ENCODE measurements around the gene TNF.
"Not testable (repeated sequence)": the region's sequence is repeated elsewhere in the genome, so short reads cannot be mapped to it uniquely, and the experiment has no call there.

The TNF gene

GRCh38 chr6:31588871-31589650 is 13.7 kb downstream of the TNF start:
- DNase-seq, result no peak

GRCh38 chr6:31590691-31591090 is 15.3 kb downstream of the TNF start:
- not testable (repeated sequence) for DNase-seq

DNA sequence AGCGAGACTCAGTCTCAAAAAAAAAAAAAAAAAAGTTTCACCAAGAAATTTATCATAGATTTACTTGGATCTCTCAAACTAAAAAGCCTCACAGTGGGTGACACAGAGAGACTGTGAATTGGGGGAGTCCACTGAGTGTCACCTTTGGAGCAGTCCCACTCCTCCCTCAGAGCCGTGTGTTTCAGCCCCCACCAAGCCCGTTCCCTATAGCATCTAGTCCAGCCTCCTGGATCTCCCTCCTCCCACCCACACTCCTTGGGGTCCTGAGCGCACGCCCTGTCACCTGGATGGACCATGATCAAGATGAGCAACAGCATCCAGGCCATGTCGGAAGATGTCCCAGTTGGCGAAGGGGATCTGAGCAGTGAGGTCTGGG is 17.0 kb downstream of the TNF start:
- no peak for DNase-seq

DNA sequence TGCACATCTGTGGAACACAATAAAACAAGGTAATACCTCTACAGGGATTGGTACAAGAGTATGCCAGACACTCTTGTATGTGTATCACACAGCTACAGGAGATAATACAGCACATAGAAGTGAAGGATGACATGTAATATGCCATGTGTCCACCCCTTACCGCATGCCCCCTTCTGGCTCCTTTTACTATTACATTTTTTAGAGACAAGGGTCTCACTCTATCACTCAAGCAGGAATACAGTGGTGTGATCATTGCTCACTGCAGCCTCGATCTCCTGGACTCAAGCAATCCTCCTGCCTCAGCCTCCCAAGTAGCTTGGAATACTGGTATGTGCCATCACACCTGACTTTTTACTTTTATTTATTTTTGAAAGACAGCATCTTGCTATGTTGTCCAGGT is 21.6 kb downstream of the TNF start:
- no peak for DNase-seq

DNA sequence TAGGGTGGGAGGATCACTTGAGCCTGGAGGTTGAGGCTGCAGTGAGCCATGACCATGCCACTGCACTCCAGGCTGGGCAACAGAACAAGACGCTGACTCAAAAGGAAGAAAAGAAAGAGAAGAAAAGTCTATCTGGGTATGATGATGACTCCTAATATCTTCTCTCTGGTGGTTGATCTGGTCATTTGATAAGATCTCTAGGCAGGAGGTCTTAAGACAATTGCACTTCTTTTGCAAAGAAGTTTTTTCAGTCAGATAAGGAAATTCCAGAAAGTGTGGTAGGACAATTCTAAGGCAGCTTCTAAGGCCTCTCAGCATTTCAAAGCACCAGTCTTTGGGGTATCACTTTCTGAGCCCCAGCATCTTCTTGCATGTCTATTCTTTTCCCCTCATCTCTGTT is 32.0 kb downstream of the TNF start:
- DNase-seq, result no peak

DNA sequence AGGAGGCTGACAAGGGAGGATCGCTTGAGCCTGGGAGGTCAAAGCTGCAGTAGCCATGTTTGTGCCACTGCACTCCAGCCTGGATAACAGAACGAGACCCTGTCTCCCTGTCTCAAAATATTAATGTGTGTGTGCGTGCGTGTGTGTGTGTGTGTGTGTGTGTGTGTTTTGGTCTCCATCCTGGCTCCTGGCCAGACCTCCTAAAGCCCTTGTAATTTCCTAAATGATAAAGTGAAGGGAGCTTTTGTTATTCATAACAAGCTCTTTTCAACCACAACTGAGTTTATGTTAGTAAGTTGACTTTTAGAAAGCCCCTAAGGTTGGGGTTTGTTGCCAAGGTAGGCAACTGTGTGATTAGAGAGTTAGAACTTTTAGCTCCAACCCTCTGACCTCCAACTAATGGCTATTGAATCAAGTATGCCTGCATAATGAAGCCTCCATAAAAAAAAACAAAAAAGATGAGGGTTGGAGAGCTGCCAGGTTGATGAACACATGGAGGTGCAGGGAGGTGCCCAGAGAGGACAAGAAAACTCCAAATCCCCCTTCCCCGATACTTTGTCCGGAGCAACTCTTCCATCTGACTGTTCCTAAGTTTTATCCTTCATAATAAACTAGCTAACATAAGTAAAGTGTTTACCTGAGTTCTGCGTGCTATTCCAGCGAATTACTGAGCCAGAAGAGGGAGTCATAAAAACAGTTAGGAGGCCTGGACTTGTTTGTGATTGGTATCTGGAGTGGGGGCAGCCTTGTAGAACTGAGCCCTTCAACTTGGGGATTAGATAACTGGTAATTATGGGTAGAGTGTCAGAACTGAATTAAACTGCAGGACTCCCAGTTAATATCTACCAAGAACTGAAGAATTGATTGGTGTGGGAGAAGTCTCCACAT is 34.4 kb downstream of the TNF start:
- no peak for DNase-seq

DNA sequence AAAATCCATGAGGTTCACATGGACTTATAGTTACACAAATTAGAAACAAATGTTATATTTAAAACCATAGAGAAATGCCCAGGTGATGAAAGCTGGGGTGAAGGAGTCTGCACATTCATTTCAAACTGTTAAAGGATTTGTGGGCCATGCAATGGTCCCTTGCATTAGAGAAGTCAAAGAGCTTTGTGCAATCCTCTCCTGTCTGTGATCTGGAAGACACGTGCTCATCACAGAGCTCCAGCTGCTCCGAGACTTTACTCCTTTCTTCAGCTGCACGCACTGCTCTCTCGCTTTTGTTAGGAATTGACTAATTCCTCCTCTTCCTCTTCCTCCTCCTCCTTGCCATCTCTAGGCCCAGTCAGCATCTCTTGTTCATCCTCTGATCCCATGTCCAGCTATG is 35.6 kb downstream of the TNF start:
- DNase-seq, result no peak

- DNase-seq, result no peak
Observed at GRCh38 chr6:31614075-31614619, 38.8 kb downstream of the TNF start.

GRCh38 chr6:31614684-31615578 is 39.6 kb downstream of the TNF start, which contains the start of gene AIF1:
TSS of gene AIF1 (plus strand) at chr6:31615234. CDS start at chr6:31615330, 96 bp downstream.
- no peak for DNase-seq

GRCh38 chr6:31615748-31616147 is 40.4 kb downstream of the TNF start:
- DNase-seq, result no peak

DNA sequence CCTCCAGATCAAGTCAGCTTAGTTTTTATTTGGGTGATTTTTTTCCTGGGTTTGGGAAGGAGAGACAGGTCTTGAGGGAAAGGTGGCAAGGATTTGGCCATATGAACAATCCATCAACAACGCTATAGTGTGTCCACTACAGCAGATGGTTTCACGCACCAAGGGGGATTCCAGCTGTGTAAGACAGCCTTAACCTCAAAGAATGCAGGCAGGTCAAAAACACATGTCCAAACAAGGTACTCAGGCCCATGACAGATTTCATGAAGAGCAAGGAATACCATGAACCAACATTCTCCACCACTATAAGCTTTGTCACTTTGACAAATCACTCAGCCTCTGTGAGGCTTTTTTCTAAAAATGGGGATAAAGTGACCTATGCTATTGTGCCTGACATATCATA is 41.6 kb downstream of the TNF start:
- DNase-seq, result no peak

- DNase-seq, result peak; percentile 99
Observed at GRCh38 chr6:31619805-31620585, 44.6 kb downstream of the TNF start.

DNA sequence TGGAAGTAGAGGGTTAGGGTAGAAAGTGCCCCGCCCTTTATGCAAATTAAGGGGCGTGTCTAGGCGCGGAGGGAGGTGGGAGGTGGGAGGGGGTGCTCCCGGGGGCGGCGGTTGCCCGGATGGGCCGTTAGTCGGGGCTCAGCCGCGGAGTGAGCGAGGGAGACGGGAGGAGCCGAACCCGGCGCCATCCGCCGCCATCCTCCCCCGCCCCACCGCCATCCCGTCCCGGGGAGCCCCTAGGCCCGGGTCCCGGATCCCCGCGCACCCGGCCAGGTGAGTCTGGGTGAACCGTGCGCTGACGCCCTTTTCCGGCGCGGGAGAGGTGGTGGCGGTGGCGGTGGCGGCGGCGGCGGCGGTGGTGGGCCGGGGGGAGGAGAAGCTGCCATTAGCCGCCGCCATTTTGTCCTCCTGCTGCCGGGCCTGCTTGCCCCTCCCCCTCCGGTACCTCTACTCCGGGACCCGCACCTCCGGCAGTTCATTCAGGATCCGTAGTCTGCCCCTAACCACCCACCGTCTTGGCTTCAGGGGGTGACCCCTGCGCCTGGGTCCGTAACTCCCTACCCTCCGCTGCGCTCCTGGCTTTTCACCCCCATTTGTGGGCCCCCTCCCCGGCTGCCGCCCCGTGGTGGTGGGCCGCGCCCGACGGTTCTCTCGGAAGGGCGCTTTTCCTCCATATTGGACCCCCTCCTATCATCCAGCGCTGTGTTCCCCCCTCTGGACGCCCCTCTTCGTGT is 45.4 kb downstream of the TNF start, which contains the start of gene PRRC2A:
Gene PRRC2A (plus strand): TSS at position 130 of the 734 bp plus-strand sequence. CDS start 2,075 bp downstream, outside the sequence.
- peak; percentile 88 for DNase-seq

GRCh38 chr6:31621320-31621939 is 46.1 kb downstream of the TNF start:
- DNase-seq, result no peak

GRCh38 chr6:31621991-31622390 is 46.6 kb downstream of the TNF start:
- no peak for DNase-seq

DNA sequence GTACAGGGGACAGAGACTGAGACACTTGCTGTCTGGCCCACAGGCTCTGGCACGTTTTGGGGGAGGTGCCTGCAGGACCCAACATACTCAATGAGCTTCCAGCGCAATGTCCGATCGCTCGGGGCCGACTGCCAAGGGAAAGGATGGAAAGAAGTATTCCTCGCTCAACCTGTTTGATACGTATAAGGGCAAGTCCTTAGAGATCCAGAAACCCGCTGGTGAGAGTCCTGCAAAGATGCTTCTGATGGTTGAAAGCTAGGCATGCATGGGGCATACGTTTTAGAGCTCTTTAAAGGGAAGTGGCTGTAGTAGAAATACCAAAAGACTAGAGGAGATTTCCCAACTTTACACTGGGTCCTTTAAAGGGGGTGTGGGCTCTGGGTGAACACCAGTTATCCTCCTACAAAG is 47.3 kb downstream of the TNF start:
- no peak for DNase-seq

DNA sequence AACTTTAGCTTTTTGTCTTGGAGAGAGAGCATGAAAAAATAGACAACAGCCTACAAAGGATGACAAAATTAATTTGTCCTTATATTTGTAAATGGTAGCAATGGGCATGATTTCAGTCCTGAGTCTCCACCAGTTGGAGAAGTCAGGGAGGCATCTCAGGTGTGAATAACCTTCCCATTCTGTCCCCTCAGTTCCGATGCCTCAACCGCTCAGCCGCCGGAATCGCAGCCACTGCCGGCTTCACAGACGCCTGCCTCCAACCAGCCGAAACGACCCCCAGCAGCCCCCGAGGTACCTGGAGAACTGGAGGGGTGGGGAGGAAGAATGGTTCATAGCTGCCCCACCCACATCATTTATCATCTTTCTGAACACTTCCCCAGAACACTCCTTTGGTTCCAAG is 48.7 kb downstream of the TNF start:
- DNase-seq, result no peak

DNA sequence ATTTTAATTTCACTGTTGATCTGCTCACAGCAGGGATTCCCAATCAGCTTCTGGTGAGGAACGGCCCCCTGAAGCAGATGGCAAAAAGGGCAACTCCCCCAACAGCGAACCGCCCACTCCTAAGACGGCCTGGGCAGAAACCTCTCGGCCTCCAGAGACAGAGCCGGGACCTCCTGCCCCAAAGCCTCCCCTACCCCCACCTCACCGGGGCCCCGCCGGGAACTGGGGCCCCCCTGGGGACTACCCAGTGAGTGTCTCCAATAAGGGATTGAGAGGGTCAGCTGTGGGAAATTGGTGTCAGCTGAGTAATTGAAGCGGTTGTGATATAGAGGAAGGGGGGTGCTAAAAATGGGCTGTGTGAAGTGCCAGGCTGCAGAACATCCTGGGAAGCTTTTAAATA is 51.6 kb downstream of the TNF start:
- DNase-seq, result no peak

GRCh38 chr6:31627690-31628287 is 52.4 kb downstream of the TNF start:
- DNase-seq, result no peak
